Measurements from ENCODE around the gene ZNF827.

Gene ZNF827

GRCh38 chr4:145938618-145939440 lies at the start of gene ZNF827:
ZNF827 (minus strand) TSS chr4:145938823; CDS start chr4:145938407, 416 bp downstream.
- DNase-seq (ENCODE audit: low read depth in 3 of 3), result peak; percentile 23 to 51 (median 26)

GRCh38 chr4:145984563-145984962 lies 45.9 kb upstream of the ZNF827 start:
- no peak for DNase-seq (ENCODE audit: low read depth in 3 of 3)

DNA sequence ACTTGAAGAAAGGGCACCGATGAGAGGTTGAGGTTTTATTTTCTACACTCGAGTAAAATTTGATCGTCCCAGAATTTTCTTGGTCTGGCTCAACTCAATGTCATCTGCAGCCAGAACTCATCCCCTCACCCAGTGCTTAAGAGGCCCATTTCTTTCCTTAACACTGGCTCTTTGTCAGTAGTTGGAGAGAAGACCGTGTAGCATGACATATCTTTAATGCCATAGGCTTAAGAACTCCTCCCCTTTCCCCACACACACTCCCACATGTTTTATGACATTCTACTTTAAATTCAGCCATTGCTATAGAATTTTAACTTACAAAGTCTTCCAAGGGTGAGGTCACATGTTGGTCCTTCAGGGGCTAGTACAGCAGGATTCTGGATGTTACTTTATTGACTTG lies 44.2 kb upstream of the ZNF827 start:
- DNase-seq (ENCODE audit: low read depth in 3 of 3), result no peak

DNA sequence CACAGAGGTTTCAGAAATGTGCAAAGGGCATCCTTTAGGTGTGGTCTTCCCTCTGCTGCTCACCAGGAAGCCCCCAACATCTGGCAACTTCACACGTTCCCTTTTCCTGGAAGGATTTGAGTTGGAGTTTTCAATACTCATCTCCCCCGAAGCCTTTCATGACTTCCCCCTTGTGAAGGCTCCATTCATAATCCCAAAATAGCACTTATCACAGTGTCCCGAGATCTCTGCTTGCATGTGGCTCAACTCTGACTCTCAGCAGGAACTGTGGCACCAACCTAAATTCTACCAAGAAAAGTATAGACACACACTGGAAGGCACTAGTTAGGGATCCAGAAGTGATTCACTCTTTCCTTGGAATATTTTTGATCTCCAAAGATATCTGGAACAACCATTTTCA lies 40.5 kb upstream of the ZNF827 start:
- DNase-seq (ENCODE audit: low read depth in 3 of 3), result no peak

- no peak for DNase-seq (ENCODE audit: low read depth in 3 of 3)
Measured at GRCh38 chr4:145976680-145977079, 38.1 kb upstream of the ZNF827 start.

- no peak for DNase-seq (ENCODE audit: low read depth in 3 of 3)
Measured at GRCh38 chr4:145960012-145960411, 21.4 kb upstream of the ZNF827 start.

GRCh38 chr4:145957302-145957701 lies 18.7 kb upstream of the ZNF827 start:
- no peak for DNase-seq (ENCODE audit: low read depth in 3 of 3)

DNA sequence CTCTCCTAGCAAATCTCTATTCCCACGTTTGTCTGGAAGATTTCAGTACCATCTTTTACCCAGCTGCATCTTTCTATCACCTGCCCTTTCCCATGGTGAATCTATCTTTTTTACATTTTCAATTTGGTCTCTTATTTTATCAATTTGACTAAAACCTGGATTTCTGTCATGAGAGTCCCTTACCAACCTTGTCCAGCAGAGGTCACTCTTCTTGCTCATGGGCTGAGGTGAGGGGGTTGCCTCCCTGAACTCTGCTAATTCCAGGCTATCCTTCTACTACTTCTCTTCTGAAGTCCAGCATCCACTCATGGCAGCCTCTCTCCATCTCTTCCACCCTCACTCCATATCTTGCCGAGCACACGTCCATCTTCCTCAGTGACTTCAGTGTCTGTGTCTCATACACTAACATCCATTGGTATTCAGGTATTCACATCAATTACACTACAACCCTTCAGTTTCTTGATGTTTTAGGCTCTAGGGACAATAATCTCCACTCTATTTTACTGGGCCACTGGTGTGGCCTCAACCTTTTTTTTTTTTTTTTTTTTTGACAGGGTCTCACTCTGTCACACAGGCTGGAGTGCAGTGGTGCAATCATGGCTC lies 17.8 kb upstream of the ZNF827 start:
- peak in 1 of 3 experiments; percentile 5 for DNase-seq (ENCODE audit: low read depth in 3 of 3)

DNA sequence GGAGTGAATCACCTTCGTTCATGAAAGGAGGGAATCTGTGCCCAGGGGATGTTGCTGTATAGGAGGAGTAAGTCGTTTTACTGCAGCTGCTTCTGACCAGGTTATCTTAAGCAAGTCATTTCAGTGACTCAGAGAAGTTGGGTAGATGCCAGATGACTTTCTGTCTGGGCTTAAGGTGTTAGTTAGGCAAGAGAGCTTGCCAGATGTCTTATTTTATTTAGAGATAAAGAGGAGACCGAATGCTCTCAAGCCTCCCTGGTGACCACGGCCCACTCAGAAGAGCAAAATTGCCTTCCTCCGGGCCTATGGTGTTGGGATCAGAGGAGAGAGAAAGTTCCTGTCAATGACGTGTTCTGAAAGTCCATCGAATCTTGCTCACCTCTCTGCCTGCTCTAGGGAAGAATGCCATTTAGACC lies 16.3 kb upstream of the ZNF827 start:
- no peak for DNase-seq (ENCODE audit: low read depth in 3 of 3)

GRCh38 chr4:145951931-145952330 lies 13.3 kb upstream of the ZNF827 start:
- no peak for DNase-seq (ENCODE audit: low read depth in 3 of 3)

DNA sequence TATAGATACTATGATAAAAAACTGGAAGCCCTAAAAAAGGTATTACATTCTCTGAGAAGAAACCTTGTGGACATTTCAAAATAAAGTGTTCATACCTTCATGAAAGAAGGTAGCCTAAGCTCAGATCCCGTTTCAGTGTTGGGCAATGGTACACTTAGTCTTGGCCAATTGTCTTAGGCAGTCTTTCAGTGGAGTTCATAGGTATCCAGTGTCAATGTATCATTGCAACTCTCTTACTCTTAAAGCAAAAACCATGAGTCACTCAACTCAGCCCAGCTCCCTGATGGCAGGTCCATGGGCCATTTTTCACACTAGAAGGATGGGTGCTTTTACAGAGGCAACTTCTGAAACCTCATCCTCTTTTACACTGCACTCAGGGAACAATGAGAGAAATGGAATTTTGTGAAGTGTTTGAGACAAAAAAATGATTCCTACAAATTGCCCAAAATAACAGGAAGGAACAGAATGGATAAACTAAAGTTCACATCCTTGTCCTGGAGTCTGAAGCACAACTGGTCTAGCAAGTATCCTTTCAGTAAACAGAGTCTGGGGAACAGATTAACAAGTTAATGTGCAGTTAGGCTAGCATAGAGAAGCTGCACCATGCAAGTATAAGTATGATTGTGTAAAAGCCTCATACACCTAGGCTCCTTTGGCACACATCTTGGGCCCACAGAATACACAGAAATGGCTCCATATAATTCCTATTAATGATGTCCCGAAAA lies 7.0 kb upstream of the ZNF827 start:
- no peak for DNase-seq (ENCODE audit: low read depth in 3 of 3)

DNA sequence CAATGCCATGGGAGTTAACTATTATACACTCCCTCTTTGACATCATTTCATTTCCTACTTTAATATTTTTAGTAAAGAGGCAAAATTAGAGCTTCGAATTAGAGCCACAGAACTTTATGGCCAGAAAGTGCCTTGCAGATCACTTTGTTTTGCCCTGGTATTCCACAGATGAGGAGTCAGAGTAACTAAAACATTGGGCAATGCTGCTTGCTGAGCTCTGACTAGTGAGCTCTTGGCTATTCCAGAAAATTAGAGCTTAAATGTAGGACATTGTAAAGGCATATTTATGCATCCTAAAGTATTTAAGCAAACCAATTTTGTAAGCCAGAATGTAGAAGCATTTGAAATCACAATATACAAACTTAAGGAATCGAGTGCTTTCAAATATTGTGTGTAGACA lies 6.3 kb upstream of the ZNF827 start:
- DNase-seq (ENCODE audit: low read depth in 3 of 3), result no peak

DNA sequence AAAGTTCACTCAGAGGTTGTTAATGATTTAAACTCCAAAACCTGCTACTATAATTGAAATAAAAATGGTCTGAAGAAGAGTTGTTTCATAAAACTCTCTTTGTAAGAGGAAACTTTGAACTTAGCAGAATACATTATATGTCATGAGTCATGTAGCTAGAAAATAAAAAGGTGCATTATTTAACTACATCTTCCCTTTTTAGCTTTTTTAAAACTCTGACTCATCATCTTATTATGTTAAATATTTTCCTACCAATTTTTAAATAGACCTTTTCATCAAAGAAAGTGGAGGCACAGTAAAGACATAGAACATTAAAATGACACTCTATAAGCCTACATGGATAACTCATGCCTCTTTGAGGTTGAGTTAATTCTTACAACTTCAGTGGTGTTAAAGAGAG lies 1.2 kb upstream of the ZNF827 start:
- DNase-seq (ENCODE audit: low read depth in 3 of 3), result no peak

DNA sequence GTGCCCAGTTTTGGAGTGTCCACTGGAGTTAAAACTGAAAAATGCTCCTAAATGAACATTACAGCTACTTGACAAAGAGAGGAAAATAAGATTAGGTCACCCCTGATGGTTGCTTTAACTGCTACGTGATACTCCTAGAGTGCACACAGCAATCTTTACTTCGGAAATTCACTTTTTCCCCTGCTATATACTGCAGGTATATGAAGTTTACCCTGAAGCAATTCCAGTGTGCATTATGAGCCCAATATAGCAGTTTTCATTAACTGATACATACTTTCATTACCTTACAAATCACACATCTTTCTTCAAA lies 773 bp upstream of the ZNF827 start:
- no peak for DNase-seq (ENCODE audit: low read depth in 3 of 3)

DNA sequence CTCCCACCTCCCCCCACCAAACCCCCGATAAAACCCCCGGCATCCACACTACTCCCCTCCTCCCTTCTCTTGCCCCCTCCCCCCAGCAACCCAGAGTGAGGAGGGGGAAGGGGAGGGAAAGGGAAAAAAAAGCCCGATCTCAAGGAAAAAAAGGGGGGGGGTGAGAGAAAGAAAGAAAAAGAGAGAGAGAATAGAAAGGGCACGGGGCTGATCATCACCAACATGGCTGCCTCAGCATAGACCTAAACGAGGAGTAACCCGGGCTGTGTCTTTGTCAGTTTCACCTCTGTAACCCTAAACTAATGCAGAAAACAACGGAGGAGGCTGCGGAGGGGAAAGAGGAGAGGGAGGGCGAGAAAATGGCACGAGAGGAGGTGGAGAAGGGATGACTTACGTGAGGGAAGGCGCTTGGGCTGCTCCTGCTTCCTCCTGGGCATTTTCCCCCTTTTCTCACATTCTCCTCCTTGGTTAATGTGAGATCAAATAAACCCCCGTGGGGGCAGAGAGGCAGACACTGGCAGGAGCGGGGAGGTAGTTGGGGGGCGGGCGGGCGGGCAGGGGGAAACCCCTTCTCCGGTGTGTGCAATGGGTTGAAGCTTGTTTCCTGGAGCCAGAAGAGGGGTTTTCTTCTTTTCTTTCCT lies 532 bp downstream of the ZNF827 start:
- DNase-seq (ENCODE audit: low read depth in 3 of 3), result peak; percentile 12 to 24 (median 17)

DNA sequence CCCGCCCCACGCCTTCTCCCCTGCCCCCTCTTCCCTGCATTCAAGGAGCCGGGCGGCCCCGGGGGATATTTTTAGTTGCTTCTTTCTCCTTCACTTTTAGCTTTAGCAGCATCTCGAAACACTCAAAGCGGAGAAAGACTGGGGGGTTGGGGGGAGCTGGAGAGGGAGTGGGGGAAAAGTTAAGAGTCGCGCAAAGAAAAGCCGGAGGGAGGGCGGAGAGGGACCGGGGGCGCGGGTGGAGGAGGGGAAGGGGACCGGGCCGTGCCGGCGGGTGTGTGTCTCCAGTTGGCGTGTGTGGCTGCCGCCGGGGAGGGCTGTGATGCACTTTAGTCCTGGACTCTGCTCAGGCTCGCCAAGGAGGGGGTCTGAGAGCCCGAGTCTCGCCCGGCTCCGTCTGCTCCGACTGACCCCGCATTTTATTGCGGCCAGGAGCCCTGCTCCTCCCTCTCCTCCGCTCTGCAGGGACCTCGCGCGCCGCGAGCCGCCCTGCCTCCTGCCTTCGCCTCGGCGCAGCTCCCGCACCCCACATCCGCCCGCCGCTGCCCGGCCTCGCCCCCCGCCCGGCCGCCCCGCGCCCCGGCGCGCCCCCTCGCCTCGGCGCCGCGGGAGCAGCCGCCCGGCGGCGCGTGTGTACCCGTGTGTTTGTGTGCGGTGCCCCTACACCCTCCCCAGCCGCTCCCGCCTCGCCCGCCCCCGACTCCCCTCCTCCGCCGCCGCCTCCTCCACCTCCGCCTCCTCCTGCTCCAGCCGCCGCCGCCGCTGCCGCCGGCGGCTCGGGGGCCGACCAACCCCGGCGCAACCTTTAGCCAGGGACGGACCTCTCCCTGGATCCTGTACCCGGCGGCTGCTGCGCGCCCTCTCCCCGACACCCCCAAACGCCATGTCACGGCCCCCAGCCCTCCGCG lies 1.4 kb downstream of the ZNF827 start:
- DNase-seq (ENCODE audit: low read depth in 3 of 3), result peak; percentile 24 to 28 (median 27)

- peak; percentile 26 to 44 (median 29) for DNase-seq (ENCODE audit: low read depth in 3 of 3)
Measured at GRCh38 chr4:145936142-145936996, 2.3 kb downstream of the ZNF827 start.

GRCh38 chr4:145935253-145936141 lies 3.1 kb downstream of the ZNF827 start:
- DNase-seq (ENCODE audit: low read depth in 3 of 3), result no peak

GRCh38 chr4:145934434-145935047 lies 4.1 kb downstream of the ZNF827 start:
- DNase-seq (ENCODE audit: low read depth in 3 of 3), result no peak
